ENCODE results near the gene CYP4F8.

DNA sequence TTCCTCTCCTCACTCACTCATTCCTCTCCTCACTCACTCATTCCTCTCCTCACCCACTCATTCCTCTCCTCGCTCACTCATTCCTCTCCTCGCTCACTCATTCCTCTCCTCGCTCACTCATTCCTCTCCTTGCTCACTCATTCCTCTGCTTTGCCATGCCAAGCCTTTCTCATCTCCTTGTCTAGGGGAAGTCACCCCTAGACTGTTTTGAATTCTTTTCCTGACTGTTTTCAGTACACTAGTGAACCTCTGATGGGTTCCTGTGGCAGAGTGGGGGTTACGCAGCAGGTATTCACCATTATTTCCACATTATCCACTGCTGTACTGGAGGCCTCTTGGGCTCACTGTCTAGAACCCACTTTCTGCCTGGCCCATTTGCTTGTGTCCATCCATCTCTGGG is 1.2 kb downstream of the CYP4F8 start:
- no peak for TF ChIP-seq ZFP30 (CRISPR knock-in tag; IDR thresholded peaks at IDR 0.05)
- TF ChIP-seq RARB (CRISPR knock-in tag; IDR thresholded peaks at IDR 0.05) = no peak
- TF ChIP-seq ZFP3 (CRISPR knock-in tag; IDR thresholded peaks at IDR 0.05) = no peak
- TF ChIP-seq, protein P1, sequence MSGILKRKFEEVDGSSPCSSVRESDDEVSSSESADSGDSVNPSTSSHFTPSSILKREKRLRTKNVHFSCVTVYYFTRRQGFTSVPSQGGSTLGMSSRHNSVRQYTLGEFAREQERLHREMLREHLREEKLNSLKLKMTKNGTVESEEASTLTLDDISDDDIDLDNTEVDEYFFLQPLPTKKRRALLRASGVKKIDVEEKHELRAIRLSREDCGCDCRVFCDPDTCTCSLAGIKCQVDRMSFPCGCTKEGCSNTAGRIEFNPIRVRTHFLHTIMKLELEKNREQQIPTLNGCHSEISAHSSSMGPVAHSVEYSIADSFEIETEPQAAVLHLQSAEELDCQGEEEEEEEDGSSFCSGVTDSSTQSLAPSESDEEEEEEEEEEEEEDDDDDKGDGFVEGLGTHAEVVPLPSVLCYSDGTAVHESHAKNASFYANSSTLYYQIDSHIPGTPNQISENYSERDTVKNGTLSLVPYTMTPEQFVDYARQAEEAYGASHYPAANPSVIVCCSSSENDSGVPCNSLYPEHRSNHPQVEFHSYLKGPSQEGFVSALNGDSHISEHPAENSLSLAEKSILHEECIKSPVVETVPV (CRISPR knock-in tag; IDR thresholded peaks at IDR 0.05) = no peak
- TF ChIP-seq, protein P2, sequence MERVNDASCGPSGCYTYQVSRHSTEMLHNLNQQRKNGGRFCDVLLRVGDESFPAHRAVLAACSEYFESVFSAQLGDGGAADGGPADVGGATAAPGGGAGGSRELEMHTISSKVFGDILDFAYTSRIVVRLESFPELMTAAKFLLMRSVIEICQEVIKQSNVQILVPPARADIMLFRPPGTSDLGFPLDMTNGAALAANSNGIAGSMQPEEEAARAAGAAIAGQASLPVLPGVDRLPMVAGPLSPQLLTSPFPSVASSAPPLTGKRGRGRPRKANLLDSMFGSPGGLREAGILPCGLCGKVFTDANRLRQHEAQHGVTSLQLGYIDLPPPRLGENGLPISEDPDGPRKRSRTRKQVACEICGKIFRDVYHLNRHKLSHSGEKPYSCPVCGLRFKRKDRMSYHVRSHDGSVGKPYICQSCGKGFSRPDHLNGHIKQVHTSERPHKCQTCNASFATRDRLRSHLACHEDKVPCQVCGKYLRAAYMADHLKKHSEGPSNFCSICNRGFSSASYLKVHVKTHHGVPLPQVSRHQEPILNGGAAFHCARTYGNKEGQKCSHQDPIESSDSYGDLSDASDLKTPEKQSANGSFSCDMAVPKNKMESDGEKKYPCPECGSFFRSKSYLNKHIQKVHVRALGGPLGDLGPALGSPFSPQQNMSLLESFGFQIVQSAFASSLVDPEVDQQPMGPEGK (CRISPR knock-in tag; IDR thresholded peaks at IDR 0.05; ENCODE audit: borderline replicate concordance) = no peak
- TF ChIP-seq PPARA (CRISPR knock-in tag; IDR thresholded peaks at IDR 0.05; ENCODE audit: borderline replicate concordance) = no peak
- TF ChIP-seq CSDC2 (CRISPR knock-in tag; IDR thresholded peaks at IDR 0.05) = no peak
- TF ChIP-seq ARNTL (CRISPR knock-in tag; IDR thresholded peaks at IDR 0.05; ENCODE audit: borderline replicate concordance, low read depth) = no peak
- TF ChIP-seq ZNF8 (CRISPR knock-in tag; IDR thresholded peaks at IDR 0.05) = no peak
- TF ChIP-seq, protein P3, sequence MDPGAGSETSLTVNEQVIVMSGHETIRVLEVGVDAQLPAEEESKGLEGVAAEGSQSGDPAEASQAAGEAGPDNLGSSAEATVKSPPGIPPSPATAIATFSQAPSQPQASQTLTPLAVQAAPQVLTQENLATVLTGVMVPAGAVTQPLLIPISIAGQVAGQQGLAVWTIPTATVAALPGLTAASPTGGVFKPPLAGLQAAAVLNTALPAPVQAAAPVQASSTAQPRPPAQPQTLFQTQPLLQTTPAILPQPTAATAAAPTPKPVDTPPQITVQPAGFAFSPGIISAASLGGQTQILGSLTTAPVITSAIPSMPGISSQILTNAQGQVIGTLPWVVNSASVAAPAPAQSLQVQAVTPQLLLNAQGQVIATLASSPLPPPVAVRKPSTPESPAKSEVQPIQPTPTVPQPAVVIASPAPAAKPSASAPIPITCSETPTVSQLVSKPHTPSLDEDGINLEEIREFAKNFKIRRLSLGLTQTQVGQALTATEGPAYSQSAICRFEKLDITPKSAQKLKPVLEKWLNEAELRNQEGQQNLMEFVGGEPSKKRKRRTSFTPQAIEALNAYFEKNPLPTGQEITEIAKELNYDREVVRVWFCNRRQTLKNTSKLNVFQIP (CRISPR knock-in tag; IDR thresholded peaks at IDR 0.05; ENCODE audit: borderline replicate concordance, low read depth) = no peak
- no peak for TF ChIP-seq GLIS3 (CRISPR knock-in tag; IDR thresholded peaks at IDR 0.05)
- no peak for TF ChIP-seq ZNF70 (CRISPR knock-in tag; IDR thresholded peaks at IDR 0.05)
- TF ChIP-seq TCF4 (CRISPR knock-in tag; IDR thresholded peaks at IDR 0.05; ENCODE audit: borderline replicate concordance) = no peak
- no peak for TF ChIP-seq BACH2 (CRISPR knock-in tag; IDR thresholded peaks at IDR 0.05; ENCODE audit: borderline replicate concordance)

Measured in SK-N-SH treated with all-trans-retinoic acid at 6 μM for 48 hours (cell line).